ENCODE measurements around the gene ATRNL1. TPM values are rescaled to one million over a fixed set of nuclear protein-coding genes. Genes with fewer than 3 reads are reported as not detected.
"Not testable (repeated sequence)": the region's sequence is repeated elsewhere in the genome, so short reads cannot be mapped to it uniquely, and the experiment has no call there.

Gene ATRNL1
- total RNA-seq, 2 experiments from 2014 or later: 0.17 to 0.19 TPM

DNA sequence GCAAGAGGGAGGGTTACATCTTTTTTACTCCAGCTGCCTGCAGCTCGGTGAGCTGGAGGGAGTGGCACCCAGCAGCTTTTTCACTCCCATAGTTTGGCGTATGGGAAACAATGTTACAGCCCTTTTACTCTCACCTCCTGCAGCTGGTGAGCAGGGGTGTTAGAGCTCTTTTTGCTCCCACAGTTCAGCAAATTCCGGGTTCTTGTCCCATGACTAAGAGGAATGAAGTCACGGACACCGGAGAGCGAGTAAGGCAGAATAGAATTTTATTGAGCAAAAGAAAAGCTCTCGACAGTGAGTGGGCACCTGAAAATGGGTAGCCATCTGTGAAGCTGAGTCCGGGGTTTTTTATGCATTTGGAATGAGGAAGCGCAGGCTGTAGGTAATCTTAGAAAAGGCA, 733.2 kb downstream of the ATRNL1 start:
- POLR2A ChIA-PET: no interaction called here
- CTCF ChIA-PET: no interaction called here

GRCh38 chr10:115827231-115828009, 734.3 kb downstream of the ATRNL1 start:
- POLR2A ChIA-PET: no interaction called here
- CTCF ChIA-PET: no interaction called here

- CTCF ChIA-PET, POLR2A ChIA-PET: not testable (repeated sequence)
Observed at GRCh38 chr10:115828182-115828581, 735.0 kb downstream of the ATRNL1 start.

DNA sequence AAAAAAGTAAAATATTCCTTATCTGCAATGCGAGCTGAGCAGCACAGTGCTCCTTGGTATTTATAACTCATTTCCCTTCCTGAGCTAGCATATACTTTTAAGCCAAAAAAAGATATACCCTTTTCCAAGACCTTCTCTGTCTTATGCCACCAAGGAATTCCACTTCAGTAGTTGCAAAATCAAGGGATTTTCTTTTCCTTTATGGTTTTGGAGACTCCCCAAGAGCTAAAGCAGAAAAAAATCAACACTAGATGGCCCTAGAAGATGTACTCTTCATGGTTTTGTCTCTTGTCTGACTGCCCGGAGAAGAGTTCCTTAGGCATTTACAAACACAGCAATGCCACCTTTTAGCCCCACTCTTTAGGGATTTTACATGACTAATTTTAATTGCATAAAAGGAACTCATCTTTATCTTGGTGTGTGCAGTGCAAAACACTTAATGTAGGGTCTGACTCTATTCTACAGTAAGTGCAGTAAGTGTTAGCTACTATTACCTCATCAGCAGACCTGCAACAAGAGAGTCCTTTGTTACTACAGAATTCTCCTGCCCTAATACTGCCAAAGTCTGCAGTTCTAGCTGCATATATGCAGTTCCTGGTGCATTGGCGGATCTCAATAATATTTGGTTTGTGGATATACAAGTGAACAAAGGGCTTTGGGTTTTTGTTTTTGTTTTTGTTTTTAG, 736.5 kb downstream of the ATRNL1 start:
- ChIA-PET POLR2A (no interaction called here), CTCF (no interaction called here)

GRCh38 chr10:115830265-115830970, 737.3 kb downstream of the ATRNL1 start:
- ChIA-PET CTCF (no interaction called here), POLR2A (no interaction called here)

- ChIA-PET CTCF (no interaction called here), POLR2A (no interaction called here)
Observed at GRCh38 chr10:115831016-115831415, 737.9 kb downstream of the ATRNL1 start.

DNA sequence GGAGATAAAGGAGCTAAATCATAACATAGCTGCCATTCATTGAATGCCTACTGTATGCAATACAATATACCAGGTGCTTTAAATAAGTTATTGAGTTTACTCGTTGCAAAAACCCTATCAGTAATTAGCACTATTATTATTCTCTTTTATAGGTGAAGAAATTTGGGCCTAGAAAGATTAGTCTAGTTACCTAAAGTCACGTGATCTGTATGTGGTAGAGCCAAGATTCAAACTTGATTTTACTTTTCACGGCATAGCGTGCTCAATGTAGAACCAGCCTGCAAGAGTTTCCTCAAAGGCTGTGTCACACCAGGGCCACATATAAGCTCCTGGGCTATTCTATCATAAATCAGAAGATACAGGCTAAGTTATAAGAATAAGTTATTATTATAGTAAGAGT, 740.0 kb downstream of the ATRNL1 start:
- POLR2A ChIA-PET: no interaction called here
- CTCF ChIA-PET: no interaction called here

- ChIA-PET POLR2A (no interaction called here), CTCF (no interaction called here)
Observed at GRCh38 chr10:115844591-115844990, 751.4 kb downstream of the ATRNL1 start.

GRCh38 chr10:115845921-115846320, 752.8 kb downstream of the ATRNL1 start:
- ChIA-PET POLR2A (no interaction called here), CTCF (no interaction called here)

- CTCF ChIA-PET: no interaction called here
- POLR2A ChIA-PET: no interaction called here
Observed at GRCh38 chr10:115846528-115846927, 753.4 kb downstream of the ATRNL1 start.

DNA sequence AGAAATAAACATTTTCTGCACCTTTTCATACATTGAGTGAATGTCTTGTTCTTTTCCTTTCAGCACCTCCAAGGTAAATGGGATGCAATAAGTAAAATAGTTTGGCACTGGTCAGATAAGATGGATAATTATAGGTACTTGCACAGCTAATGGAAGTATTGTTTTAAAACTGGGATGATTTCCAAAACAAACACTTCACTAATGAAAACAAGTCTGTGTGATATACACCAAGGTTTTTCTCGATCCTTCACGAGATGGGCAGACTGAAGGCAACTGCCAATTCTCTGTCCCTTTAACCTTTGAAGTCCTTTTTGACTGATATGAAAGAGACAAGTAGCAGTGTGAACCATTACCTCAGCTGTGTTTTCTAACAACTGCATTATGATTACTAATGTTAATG, 756.0 kb downstream of the ATRNL1 start:
- CTCF ChIA-PET: no interaction called here
- POLR2A ChIA-PET: no interaction called here

GRCh38 chr10:115850666-115851065, 757.5 kb downstream of the ATRNL1 start:
- ChIA-PET CTCF (no interaction called here), POLR2A (no interaction called here)

- POLR2A ChIA-PET: no interaction called here
- CTCF ChIA-PET: no interaction called here
Observed at GRCh38 chr10:115851695-115852094, 758.5 kb downstream of the ATRNL1 start.

GRCh38 chr10:115854740-115855435, 761.7 kb downstream of the ATRNL1 start:
- ChIA-PET POLR2A (no interaction called here), CTCF (no interaction called here)

DNA sequence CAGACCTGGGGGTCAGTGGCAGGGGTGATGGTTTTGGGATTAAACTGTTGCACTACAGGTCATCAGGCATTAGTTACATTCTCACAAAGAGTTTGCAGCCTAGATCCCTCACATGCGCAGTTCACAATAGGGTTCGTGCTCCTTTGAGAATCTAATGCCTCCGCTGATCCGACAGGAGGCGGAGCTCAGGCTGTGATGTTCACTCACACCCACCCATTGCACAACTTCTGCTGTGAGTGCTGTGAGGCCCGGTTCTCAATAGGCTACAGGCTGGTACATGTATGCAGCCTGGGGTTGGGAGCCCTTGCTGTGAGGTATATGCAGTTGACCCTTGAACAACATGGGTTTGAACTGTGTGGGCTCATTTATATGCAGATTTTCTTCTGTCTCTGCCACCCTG, 763.4 kb downstream of the ATRNL1 start:
- POLR2A ChIA-PET: no interaction called here
- CTCF ChIA-PET: no interaction called here

DNA sequence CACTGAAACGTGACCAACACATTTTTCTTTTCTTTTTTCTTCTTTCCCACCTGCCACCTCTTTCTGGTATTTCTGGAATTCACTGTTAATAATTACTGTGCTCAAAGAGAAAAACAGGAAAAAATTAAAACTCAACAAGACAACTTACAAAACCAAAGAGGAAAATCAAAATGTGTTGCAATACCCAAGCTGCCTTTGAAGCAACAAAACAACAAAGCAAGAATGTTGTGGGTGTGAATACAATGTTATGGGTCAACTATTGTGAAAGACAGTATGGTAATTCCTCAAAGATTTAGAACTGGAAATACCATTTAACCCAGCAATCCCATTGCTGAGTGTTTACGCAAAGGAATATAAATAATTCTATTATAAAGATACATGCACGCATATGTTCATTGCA, 764.7 kb downstream of the ATRNL1 start:
- POLR2A ChIA-PET: no interaction called here
- CTCF ChIA-PET: no interaction called here

DNA sequence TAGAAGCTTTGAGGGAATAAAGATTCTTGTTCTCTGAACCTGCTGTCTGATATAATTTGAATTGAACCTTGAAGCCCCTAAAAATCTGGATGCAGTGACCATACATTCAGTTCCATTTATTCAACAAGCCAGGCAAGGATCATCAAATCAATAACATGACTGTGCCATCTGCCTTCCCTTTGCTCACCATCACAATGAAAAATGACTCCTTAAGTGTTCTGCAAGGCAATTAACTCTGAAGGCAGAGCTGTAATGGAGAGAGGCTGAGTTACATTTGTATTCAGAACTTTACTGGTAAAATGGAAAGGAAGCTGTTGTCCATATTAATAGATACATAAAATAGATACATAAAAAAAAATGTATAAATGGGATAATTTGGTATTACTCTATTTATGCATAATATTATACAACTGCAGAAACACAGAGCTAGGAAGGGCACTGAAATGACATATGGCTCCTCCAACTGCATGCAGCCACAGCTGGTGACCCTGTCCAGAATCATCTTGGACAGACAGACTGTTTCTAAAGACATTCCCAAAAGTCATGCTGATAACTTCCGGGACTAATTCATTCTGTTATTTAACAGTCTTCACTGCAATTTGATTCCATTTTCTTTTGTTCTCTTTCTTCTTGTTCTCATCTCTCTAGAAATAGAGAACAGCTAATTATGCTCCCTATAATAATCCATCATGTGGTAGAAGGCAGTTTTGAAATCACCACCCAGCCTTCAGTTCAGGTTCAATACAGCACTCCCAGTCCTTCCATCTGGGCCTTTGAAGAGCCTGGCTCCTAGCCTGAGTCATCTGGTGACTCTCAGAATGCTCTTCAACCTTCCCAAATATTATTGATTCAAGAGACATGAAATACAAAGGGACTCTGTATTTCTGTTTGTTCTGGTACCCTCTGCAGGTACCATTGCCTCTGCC, 767.3 kb downstream of the ATRNL1 start:
- ChIA-PET CTCF (no interaction called here), POLR2A (no interaction called here)

GRCh38 chr10:115861455-115861854, 768.3 kb downstream of the ATRNL1 start:
- ChIA-PET POLR2A (no interaction called here), CTCF (no interaction called here)

GRCh38 chr10:115861864-115862263, 768.7 kb downstream of the ATRNL1 start:
- ChIA-PET CTCF (no interaction called here), POLR2A (no interaction called here)

DNA sequence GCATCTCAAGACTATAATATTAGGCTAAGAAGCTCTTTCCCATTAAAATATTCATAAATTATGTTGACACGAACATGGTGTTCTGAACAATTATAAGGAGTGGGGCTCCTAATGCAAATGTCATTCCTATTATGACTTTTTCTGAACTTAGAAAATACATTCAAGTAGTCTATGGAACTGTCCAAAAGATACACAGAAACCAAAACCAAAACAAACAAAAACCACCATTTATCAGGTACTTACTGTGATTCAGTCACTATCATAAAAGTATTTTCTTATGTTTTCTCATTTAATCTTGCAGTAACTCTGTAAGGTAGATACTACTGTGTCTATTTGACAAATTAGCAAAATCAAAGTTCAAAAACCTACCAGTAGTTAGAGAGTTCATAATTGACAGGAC, 773.0 kb downstream of the ATRNL1 start:
- ChIA-PET CTCF (interaction anchor here (1.4 kb wide), 1 partner anchor 34 kb away, joined by 3 read pairs; no protein-coding TSS in a partner anchor), POLR2A (no interaction called here)

Measured in activated CD8-positive, alpha-beta memory T cell treated with anti-CD3 and anti-CD28 coated beads for 36 hours (primary cell).